ENCODE data around the gene PDLIM4.
A peak's percentile ranks its signal among the peaks of the same experiment; 100 is the strongest.

Gene PDLIM4

GRCh38 chr5:132280371-132281240 is 23.1 kb downstream of the PDLIM4 start:
- no peak for DNase-seq (ENCODE audit: extremely low read depth in 1 of 2, low read depth in 1 of 2)

- no peak for DNase-seq (ENCODE audit: extremely low read depth in 1 of 2, low read depth in 1 of 2)
Observed at GRCh38 chr5:132281856-132282614, 24.5 kb downstream of the PDLIM4 start.

- no peak for DNase-seq (ENCODE audit: extremely low read depth in 1 of 2, low read depth in 1 of 2)
Observed at GRCh38 chr5:132283423-132284043, 26.0 kb downstream of the PDLIM4 start.

- no peak for DNase-seq (ENCODE audit: extremely low read depth in 1 of 2, low read depth in 1 of 2)
Observed at GRCh38 chr5:132289097-132289496, 31.6 kb downstream of the PDLIM4 start.

GRCh38 chr5:132291026-132291425 is 33.5 kb downstream of the PDLIM4 start:
- no peak for DNase-seq (ENCODE audit: extremely low read depth in 1 of 2, low read depth in 1 of 2)

- DNase-seq (ENCODE audit: extremely low read depth in 1 of 2, low read depth in 1 of 2), result peak; percentile 72 to 82
Observed at GRCh38 chr5:132293066-132293991, 35.8 kb downstream of the PDLIM4 start.

GRCh38 chr5:132293992-132294727 is 36.7 kb downstream of the PDLIM4 start, which contains the start of gene SLC22A4:
SLC22A4 (plus strand) TSS chr5:132294394; CDS start chr5:132294617, 223 bp downstream.
- DNase-seq (ENCODE audit: extremely low read depth in 1 of 2, low read depth in 1 of 2), result peak; percentile 78 to 88

- peak; percentile 61 to 81 for DNase-seq (ENCODE audit: extremely low read depth in 1 of 2, low read depth in 1 of 2)
Observed at GRCh38 chr5:132294728-132295504, 37.4 kb downstream of the PDLIM4 start.

- no peak for DNase-seq (ENCODE audit: extremely low read depth in 1 of 2, low read depth in 1 of 2)
Observed at GRCh38 chr5:132295505-132296411, 38.3 kb downstream of the PDLIM4 start.

GRCh38 chr5:132296412-132297016 is 39.0 kb downstream of the PDLIM4 start:
- no peak for DNase-seq (ENCODE audit: extremely low read depth in 1 of 2, low read depth in 1 of 2)

GRCh38 chr5:132297211-132297940 is 39.9 kb downstream of the PDLIM4 start:
- no peak for DNase-seq (ENCODE audit: extremely low read depth in 1 of 2, low read depth in 1 of 2)

- DNase-seq (ENCODE audit: extremely low read depth in 1 of 2, low read depth in 1 of 2), result no peak
Observed at GRCh38 chr5:132298298-132299212, 41.1 kb downstream of the PDLIM4 start.

- no peak for DNase-seq (ENCODE audit: extremely low read depth in 1 of 2, low read depth in 1 of 2)
Observed at GRCh38 chr5:132299917-132300316, 42.4 kb downstream of the PDLIM4 start.

- DNase-seq (ENCODE audit: extremely low read depth in 1 of 2, low read depth in 1 of 2), result no peak
Observed at GRCh38 chr5:132300577-132301343, 43.3 kb downstream of the PDLIM4 start.

All from stimulated activated CD8-positive, alpha-beta memory T cell treated with anti-CD3 and anti-CD28 coated beads, Interleukin-7, amount 100 ng/mL, for 48 hours (primary cell).